Spleen (tissue), 7 donors: ENCODE data around the gene IRAK4.

ENCODE experiments used
- POLR2AphosphoS5 ChIP-seq, 3 donors: sonication (generic); formaldehyde crosslinking; IDR thresholded peaks; one replicate each; pipeline ENCODE4 v1.5.1; 2017; ENCODE audit warnings: antibody characterized with exemption in 3 of 3
- TF ChIP-seq, protein P1 (sequence below), 11 experiments: fragments of 200-600 bp in 7 of 11; fragments of 450-650 bp in 4 of 11; sonication (generic) in 4 of 11; IDR thresholded peaks in 8 of 11; conservative IDR thresholded peaks in 3 of 11; 1 replicate in 7 of 11; 2 replicates in 4 of 11; pipeline versions ENCODE4 v1.4.0 to v1.8.0; 2016 to 2021; ENCODE audit warnings: antibody characterized with exemption in 11 of 11, inconsistent platforms in 4 of 11, mild to moderate bottlenecking in 1 of 11
- donor health status: DM: no; HTN: no; CAD: no; lungs with moderate emphysema.
- donor health status: DM: no; HTN: no; CAD: no.
- donor health status: DM: no; HTN: no; CAD: no.

DNA sequence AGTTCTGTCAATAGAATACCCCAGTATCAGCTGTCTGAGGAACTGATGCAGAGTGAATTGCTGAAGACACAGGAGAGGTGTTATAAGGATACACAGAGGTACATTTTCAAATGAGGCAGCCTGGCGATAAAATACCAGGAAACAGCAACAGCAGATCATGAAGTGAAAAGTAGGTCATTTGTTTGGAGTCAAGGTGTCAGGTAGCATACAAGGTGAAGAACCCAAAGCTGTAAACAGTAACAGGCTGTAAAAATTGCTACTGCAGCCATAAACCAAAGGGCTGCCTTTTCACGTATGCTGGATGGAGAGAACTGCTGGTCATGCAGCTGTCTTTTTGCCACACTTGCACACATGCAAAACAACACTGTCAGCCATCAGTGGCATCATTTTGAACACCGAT, 56.7 kb downstream of the IRAK4 start:
- TF ChIP-seq, protein P1, sequence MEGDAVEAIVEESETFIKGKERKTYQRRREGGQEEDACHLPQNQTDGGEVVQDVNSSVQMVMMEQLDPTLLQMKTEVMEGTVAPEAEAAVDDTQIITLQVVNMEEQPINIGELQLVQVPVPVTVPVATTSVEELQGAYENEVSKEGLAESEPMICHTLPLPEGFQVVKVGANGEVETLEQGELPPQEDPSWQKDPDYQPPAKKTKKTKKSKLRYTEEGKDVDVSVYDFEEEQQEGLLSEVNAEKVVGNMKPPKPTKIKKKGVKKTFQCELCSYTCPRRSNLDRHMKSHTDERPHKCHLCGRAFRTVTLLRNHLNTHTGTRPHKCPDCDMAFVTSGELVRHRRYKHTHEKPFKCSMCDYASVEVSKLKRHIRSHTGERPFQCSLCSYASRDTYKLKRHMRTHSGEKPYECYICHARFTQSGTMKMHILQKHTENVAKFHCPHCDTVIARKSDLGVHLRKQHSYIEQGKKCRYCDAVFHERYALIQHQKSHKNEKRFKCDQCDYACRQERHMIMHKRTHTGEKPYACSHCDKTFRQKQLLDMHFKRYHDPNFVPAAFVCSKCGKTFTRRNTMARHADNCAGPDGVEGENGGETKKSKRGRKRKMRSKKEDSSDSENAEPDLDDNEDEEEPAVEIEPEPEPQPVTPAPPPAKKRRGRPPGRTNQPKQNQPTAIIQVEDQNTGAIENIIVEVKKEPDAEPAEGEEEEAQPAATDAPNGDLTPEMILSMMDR (IDR thresholded peaks at IDR 0.05 in 8 of 11, conservative IDR thresholded peaks at IDR 0.05 in 3 of 11) = no peak
- TF ChIP-seq POLR2AphosphoS5 (IDR thresholded peaks at IDR 0.05) = no peak
